Transverse colon (tissue), 4 donors: ENCODE results near the gene GALNT6.

Source experiments
- POLR2A ChIP-seq: fragments of 450-650 bp; IDR thresholded peaks from one replicate; pipeline ENCODE4 v1.6.1; 2016; ENCODE audit warnings: antibody characterized with exemption, mild to moderate bottlenecking, moderate library complexity
- POLR2AphosphoS5 ChIP-seq, 3 donors: sonication (generic); formaldehyde crosslinking; IDR thresholded peaks; one replicate each; pipeline ENCODE4 v1.6.1; 2016; ENCODE audit warnings: antibody characterized with exemption in 3 of 3
- TF ChIP-seq, protein P1 (sequence below), 5 experiments: fragments of 200-600 bp in 3 of 5; fragments of 450-650 bp in 2 of 5; sonication (generic) in 3 of 5; IDR thresholded peaks; 1 replicate in 2 of 5; 2 replicates in 3 of 5; pipeline ENCODE4 v1.5.1; 2016 to 2017; ENCODE audit warnings: antibody characterized with exemption in 5 of 5, inconsistent platforms in 3 of 5, mild to moderate bottlenecking in 2 of 5, moderate library complexity in 1 of 5

DNA sequence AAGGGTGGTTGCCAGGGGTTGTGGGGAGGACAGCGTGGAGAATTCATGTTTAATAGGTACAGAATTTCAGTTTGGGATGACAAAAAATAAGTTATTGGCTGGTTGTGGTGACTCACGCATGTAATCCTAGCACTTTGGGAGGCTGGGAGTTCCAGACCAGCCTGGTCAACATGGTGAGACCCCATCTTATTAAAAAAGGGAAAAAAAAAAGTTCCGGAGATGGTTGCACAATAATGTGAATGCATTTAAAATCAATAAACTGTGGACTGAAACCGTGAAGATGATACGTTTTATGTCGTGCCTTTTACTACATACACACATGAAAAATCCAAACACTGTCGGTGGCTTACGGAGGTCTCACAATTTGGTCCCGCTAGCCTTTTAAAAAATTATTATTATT is 20.5 kb downstream of the GALNT6 start:
- TF ChIP-seq, protein P1, sequence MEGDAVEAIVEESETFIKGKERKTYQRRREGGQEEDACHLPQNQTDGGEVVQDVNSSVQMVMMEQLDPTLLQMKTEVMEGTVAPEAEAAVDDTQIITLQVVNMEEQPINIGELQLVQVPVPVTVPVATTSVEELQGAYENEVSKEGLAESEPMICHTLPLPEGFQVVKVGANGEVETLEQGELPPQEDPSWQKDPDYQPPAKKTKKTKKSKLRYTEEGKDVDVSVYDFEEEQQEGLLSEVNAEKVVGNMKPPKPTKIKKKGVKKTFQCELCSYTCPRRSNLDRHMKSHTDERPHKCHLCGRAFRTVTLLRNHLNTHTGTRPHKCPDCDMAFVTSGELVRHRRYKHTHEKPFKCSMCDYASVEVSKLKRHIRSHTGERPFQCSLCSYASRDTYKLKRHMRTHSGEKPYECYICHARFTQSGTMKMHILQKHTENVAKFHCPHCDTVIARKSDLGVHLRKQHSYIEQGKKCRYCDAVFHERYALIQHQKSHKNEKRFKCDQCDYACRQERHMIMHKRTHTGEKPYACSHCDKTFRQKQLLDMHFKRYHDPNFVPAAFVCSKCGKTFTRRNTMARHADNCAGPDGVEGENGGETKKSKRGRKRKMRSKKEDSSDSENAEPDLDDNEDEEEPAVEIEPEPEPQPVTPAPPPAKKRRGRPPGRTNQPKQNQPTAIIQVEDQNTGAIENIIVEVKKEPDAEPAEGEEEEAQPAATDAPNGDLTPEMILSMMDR (IDR thresholded peaks at IDR 0.05) = no peak
- TF ChIP-seq POLR2AphosphoS5 (IDR thresholded peaks at IDR 0.05) (no peak), POLR2A (no peak)
